GM23338 (cell line): Measurements from ENCODE around the gene TASOR2. TPM values are rescaled to one million over a fixed set of nuclear protein-coding genes. Genes with fewer than 3 reads are reported as not detected.

ENCODE experiments used
- ATAC-seq: fragments of 200-7000 bp; cut with Tn5 transposase; 3 replicates; pipeline ENCODE4 v1.9.1; 2020
- DNase-seq: peaks from one replicate; pipeline ENCODE4 v3.0.0-alpha.2; 2015; ENCODE audit warnings: low spot score
- H2AFZ ChIP-seq: fragments of 200-600 bp; sonication (generic); 2 replicates; pipeline ENCODE4 v1.8.0; 2016; ENCODE audit warnings: antibody characterized with exemption, mild to moderate bottlenecking, moderate library complexity
- H3F3A ChIP-seq: fragments of 200-600 bp; sonication (generic); replicated peaks from 2 replicates; pipeline ENCODE4 v1.8.0; 2017; ENCODE audit warnings: antibody characterized with exemption, mixed run types, low read depth
- H3K27ac ChIP-seq: fragments of 200-600 bp; sonication (generic); 2 replicates; pipeline ENCODE4 v1.6.1; 2016; ENCODE audit warnings: low read depth
- H3K27me3 ChIP-seq: fragments of 200-600 bp; sonication (generic); 2 replicates; pipeline ENCODE4 v1.8.0; 2016; ENCODE audit warnings: mild to moderate bottlenecking, mixed run types, moderate library complexity; ENCODE audit not compliant: insufficient read depth
- H3K36me3 ChIP-seq: fragments of 200-600 bp; sonication (generic); 2 replicates; pipeline ENCODE4 v1.8.0; 2016; ENCODE audit warnings: mild to moderate bottlenecking; ENCODE audit not compliant: insufficient read depth
- H3K4me1 ChIP-seq: fragments of 200-600 bp; sonication (generic); 2 replicates; pipeline ENCODE4 v1.8.0; 2016; ENCODE audit warnings: mild to moderate bottlenecking, moderate library complexity; ENCODE audit not compliant: insufficient read depth
- H3K4me2 ChIP-seq: fragments of 200-600 bp; sonication (generic); 2 replicates; pipeline ENCODE4 v1.7.1; 2017; ENCODE audit warnings: mixed run types
- H3K4me3 ChIP-seq: fragments of 200-600 bp; sonication (generic); 2 replicates; pipeline ENCODE4 v1.6.1; 2016; ENCODE audit warnings: mixed run types
- H3K79me2 ChIP-seq: fragments of 200-600 bp; sonication (generic); replicated peaks from 2 replicates; pipeline ENCODE4 v1.8.0; 2017; ENCODE audit warnings: mild to moderate bottlenecking; ENCODE audit not compliant: insufficient read depth
- H3K9me2 ChIP-seq: fragments of 200-600 bp; sonication (generic); 2 replicates; pipeline ENCODE4 v1.8.0; 2017; ENCODE audit not compliant: insufficient read depth
- H4K20me1 ChIP-seq: fragments of 200-600 bp; sonication (generic); replicated peaks from 2 replicates; pipeline ENCODE4 v1.8.0; 2017; ENCODE audit warnings: mild to moderate bottlenecking; ENCODE audit not compliant: insufficient read depth
- H3K27ac Mint-ChIP-seq: 2 replicates; pipeline ENCODE4 v1.8.0; 2020; ENCODE audit warnings: inconsistent platforms, mild to moderate bottlenecking, moderate library complexity, mixed read lengths
- H3K27me3 Mint-ChIP-seq: 3 replicates; pipeline ENCODE4 v1.8.0; 2022; ENCODE audit warnings: low read depth, mild to moderate bottlenecking, moderate library complexity, mixed read lengths, inconsistent platforms; ENCODE audit not compliant: insufficient read depth, poor library complexity
- H3K36me3 Mint-ChIP-seq: 3 replicates; pipeline ENCODE4 v1.8.0; 2021; ENCODE audit warnings: low read depth, mild to moderate bottlenecking, inconsistent platforms, moderate library complexity, mixed read lengths
- H3K4me1 Mint-ChIP-seq: 3 replicates; pipeline ENCODE4 v1.8.0; 2020; ENCODE audit warnings: mild to moderate bottlenecking, inconsistent platforms, mixed read lengths
- H3K4me3 Mint-ChIP-seq: 3 replicates; pipeline ENCODE4 v1.8.0; 2021; ENCODE audit warnings: moderate library complexity, mild to moderate bottlenecking, inconsistent platforms, mixed read lengths
- H3K9me3 Mint-ChIP-seq: 3 replicates; pipeline ENCODE4 v1.8.0; 2020; ENCODE audit warnings: moderate library complexity, mild to moderate bottlenecking, inconsistent platforms, mixed read lengths
- CREB1 ChIP-seq: fragments of 250-450 bp; sonication (Bioruptor Pico); IDR thresholded peaks from 2 replicates; pipeline ENCODE4 v1.5.0; 2020; ENCODE audit warnings: low read depth, mild to moderate bottlenecking, moderate library complexity
- CTCF ChIP-seq, 2 experiments: fragments of 200-600 bp in 1 of 2; sonication (generic) in 1 of 2; conservative IDR thresholded peaks; 2 replicates each; pipeline versions ENCODE4 v1.5.1 to v1.6.1; 2016 to 2017; ENCODE audit warnings: antibody characterized with exemption in 2 of 2, low read depth in 2 of 2, mild to moderate bottlenecking in 2 of 2, moderate library complexity in 1 of 2
- EZH2 ChIP-seq: fragments of 200-600 bp; sonication (generic); IDR thresholded peaks from one replicate; pipeline ENCODE4 v1.8.0; 2017; ENCODE audit warnings: antibody characterized with exemption, mild to moderate bottlenecking, low read depth; ENCODE audit not compliant: unreplicated experiment
- EZH2phosphoT487 ChIP-seq: fragments of 200-600 bp; sonication (generic); IDR thresholded peaks from one replicate; pipeline ENCODE4 v1.8.1; 2018; ENCODE audit warnings: antibody characterized with exemption; ENCODE audit not compliant: unreplicated experiment
- JUNB ChIP-seq: IDR thresholded peaks from one replicate; pipeline ENCODE4 v1.6.1; 2016; ENCODE audit warnings: antibody characterized with exemption; ENCODE audit not compliant: unreplicated experiment
- POLR2AphosphoS5 ChIP-seq: IDR thresholded peaks from 2 replicates; pipeline ENCODE4 v1.6.1; 2016; ENCODE audit warnings: antibody characterized with exemption, low read depth
- STAT1 ChIP-seq: IDR thresholded peaks from one replicate; pipeline ENCODE4 v1.6.1; 2016; ENCODE audit warnings: antibody characterized with exemption; ENCODE audit not compliant: unreplicated experiment
- ZNF331 ChIP-seq: fragments of 250-450 bp; sonication (Bioruptor Pico); IDR thresholded peaks from 2 replicates; pipeline ENCODE4 v1.5.0; 2020; ENCODE audit warnings: low read depth, mild to moderate bottlenecking, moderate library complexity
- ZNF462 ChIP-seq: fragments of 250-450 bp; sonication (Bioruptor Pico); IDR thresholded peaks from 2 replicates; pipeline ENCODE4 v1.5.0; 2020; ENCODE audit warnings: mild to moderate bottlenecking, moderate library complexity
- polyA plus RNA-seq: library from polyadenylated mRNA; unstranded; fragments of >200 nt; fragmentation: Nextera tagmentation; extraction: Ambion mirVana; gene quantifications from 2 replicates; pipeline ENCODE4 v1.2.1, GENCODE V29; 2016
- total RNA-seq: library from RNA; depleted of rRNA; stranded (reverse); fragments of >200 nt; shearing (Covaris generic); gene quantifications from 2 replicates; pipeline ENCODE4 v1.2.3, GENCODE V29; 2014
- TF ChIP-seq, protein P1 (sequence below): IDR thresholded peaks from 2 replicates; pipeline ENCODE4 v1.6.1; 2016; ENCODE audit warnings: antibody characterized with exemption

Gene TASOR2
- total and polyA plus RNA-seq, 2 experiments from 2014 or later = 45.2 to 110 TPM

DNA sequence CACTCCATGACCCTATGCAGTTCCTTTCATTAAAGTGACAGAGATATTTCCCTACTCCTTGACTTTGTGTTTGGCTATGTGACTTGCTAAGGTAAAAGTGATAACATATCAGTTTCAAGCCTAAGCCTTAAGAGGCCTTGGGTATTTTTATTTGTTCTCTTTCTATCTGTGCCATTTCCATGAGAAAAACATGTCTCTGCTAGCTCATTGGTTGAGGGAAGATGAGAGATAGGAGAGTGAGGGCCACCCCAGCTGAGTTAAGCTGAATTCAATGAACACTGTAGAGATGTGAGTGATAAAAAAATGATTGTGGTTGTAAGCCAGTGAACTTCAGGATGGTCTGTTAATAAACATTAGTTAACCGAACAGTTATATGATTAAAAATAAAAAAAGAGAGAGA is 13.4 kb downstream of the TASOR2 start (continued):
- no peak for TF ChIP-seq ZNF462
- TF ChIP-seq JUNB = no peak
- TF ChIP-seq EZH2 = no peak

- no peak for ATAC-seq
- Mint-ChIP-seq H3K36me3 (no peaks in the 10 kb centered on the region), H3K27ac (no peak overlapping the region), H3K4me3 (no peak overlapping the region), H3K27me3 (no peaks in the 10 kb centered on the region), H3K9me3 (no peaks in the 10 kb centered on the region), H3K4me1 (peaks cover 18% of the 10 kb centered on the region)
- Histone ChIP-seq H3K27me3 (no peaks in the 10 kb centered on the region), H3K4me2 (no peak overlapping the region), H4K20me1 (peaks cover 13% of the 10 kb centered on the region; the same call in 1 of the 2 replicates), H3K4me3 (no peak overlapping the region), H3K36me3 (no peaks in the 10 kb centered on the region), H3K27ac (no peak overlapping the region), H3K4me1 (peaks cover 5% of the 10 kb centered on the region; the same call in 1 of the 2 replicates), H2AFZ (no peak overlapping the region), H3F3A (no peaks in the 10 kb centered on the region), H3K9me2 (no peaks in the 10 kb centered on the region), H3K79me2 (peaks cover 96% of the 10 kb centered on the region)
- DNase-seq = no peak
- TF ChIP-seq STAT1 (no peak), CREB1 (CRISPR knock-in tag) (no peak), ZNF331 (CRISPR knock-in tag) (no peak), EZH2 (no peak), POLR2AphosphoS5 (no peak), EZH2phosphoT487 (no peak), CTCF (conservative IDR thresholded peaks at IDR 0.05; ENCODE audit: low read depth in 2 of 2) (no peak)
- TF ChIP-seq, protein P1, sequence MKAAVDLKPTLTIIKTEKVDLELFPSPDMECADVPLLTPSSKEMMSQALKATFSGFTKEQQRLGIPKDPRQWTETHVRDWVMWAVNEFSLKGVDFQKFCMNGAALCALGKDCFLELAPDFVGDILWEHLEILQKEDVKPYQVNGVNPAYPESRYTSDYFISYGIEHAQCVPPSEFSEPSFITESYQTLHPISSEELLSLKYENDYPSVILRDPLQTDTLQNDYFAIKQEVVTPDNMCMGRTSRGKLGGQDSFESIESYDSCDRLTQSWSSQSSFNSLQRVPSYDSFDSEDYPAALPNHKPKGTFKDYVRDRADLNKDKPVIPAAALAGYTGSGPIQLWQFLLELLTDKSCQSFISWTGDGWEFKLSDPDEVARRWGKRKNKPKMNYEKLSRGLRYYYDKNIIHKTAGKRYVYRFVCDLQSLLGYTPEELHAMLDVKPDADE = no peak
Measured at GRCh38 chr10:5708356-5708755, 23.7 kb downstream of the TASOR2 start.
